Breast epithelium (tissue), 3 donors: ENCODE measurements around the gene TCTN3.

Experiments used
- POLR2A ChIP-seq: fragments of 450-650 bp; IDR thresholded peaks from one replicate; pipeline ENCODE4 v1.6.1; 2016; ENCODE audit warnings: antibody characterized with exemption, mild to moderate bottlenecking, moderate library complexity
- TF ChIP-seq, protein P1 (sequence below), 3 donors: fragments of 450-650 bp; IDR thresholded peaks; one replicate each; pipeline ENCODE4 v1.5.1; 2016 to 2017; ENCODE audit warnings: antibody characterized with exemption in 3 of 3, mild to moderate bottlenecking in 3 of 3, moderate library complexity in 3 of 3

DNA sequence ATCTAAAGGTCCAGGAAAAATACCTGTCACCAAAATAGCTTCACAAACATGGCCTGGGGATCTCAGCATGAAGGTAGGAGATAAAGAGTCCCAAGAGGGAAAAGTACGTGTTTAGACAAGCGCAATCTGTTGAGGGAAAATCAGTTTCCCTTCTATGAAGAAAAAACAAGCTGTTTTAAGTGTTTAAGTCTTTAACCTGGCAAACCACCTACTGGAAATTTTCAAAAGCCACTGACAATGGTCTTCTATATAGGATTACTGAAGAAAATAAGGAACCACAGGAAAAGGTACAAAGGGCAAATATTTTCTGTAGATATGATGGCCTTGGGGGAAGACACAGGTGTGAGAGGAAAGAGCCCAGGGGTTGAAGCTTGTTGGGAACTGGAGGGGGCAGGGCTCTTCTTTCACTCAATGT, 58.4 kb downstream of the TCTN3 start:
- TF ChIP-seq, protein P1, sequence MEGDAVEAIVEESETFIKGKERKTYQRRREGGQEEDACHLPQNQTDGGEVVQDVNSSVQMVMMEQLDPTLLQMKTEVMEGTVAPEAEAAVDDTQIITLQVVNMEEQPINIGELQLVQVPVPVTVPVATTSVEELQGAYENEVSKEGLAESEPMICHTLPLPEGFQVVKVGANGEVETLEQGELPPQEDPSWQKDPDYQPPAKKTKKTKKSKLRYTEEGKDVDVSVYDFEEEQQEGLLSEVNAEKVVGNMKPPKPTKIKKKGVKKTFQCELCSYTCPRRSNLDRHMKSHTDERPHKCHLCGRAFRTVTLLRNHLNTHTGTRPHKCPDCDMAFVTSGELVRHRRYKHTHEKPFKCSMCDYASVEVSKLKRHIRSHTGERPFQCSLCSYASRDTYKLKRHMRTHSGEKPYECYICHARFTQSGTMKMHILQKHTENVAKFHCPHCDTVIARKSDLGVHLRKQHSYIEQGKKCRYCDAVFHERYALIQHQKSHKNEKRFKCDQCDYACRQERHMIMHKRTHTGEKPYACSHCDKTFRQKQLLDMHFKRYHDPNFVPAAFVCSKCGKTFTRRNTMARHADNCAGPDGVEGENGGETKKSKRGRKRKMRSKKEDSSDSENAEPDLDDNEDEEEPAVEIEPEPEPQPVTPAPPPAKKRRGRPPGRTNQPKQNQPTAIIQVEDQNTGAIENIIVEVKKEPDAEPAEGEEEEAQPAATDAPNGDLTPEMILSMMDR (IDR thresholded peaks at IDR 0.05), result no peak
- no peak for TF ChIP-seq POLR2A
